Lung (tissue), 12 donors: ENCODE measurements around the gene PRSS8. TPM values are rescaled to one million over a fixed set of nuclear protein-coding genes. Genes with fewer than 3 reads are reported as not detected.
"Not testable (repeated sequence)": the region's sequence is repeated elsewhere in the genome, so short reads cannot be mapped to it uniquely, and the experiment has no call there.

Source experiments
- ATAC-seq: fragments of 200-7000 bp; cut with Tn5 transposase; one replicate; pipeline ENCODE4 v1.9.1; 2020; ENCODE audit warnings: moderate number of reproducible peaks; ENCODE audit not compliant: insufficient read depth, low FRiP score
- DNase-seq, 3 donors: peaks; one replicate each; pipeline ENCODE4 v3.0.0-alpha.2; 2013 to 2017
- H3K27ac ChIP-seq, 2 donors: one replicate each; pipeline ENCODE4 v1.5.1; 2013; ENCODE audit warnings: mild to moderate bottlenecking in 2 of 2, moderate library complexity in 2 of 2, control low read depth in 1 of 2, inconsistent platforms in 1 of 2, low read depth in 1 of 2, low read length in 1 of 2
- H3K27me3 ChIP-seq, 3 donors: one replicate each; pipeline ENCODE4 v1.5.1; 2013; ENCODE audit warnings: low read length in 2 of 3; ENCODE audit not compliant: control insufficient read depth in 3 of 3, insufficient read depth in 3 of 3
- H3K36me3 ChIP-seq, 4 donors: one replicate each; pipeline ENCODE4 v1.5.1; 2013; ENCODE audit warnings: low read length in 4 of 4, mild to moderate bottlenecking in 1 of 4, moderate library complexity in 1 of 4; ENCODE audit not compliant: control insufficient read depth in 4 of 4, insufficient read depth in 4 of 4
- H3K4me1 ChIP-seq, 5 donors: one replicate each; pipeline ENCODE4 v1.5.1; 2013; ENCODE audit warnings: low read length in 5 of 5, mild to moderate bottlenecking in 2 of 5, moderate library complexity in 1 of 5; ENCODE audit not compliant: control insufficient read depth in 5 of 5, insufficient read depth in 5 of 5
- H3K4me3 ChIP-seq: one replicate; pipeline ENCODE4 v1.5.1; 2013; ENCODE audit warnings: mild to moderate bottlenecking, control low read depth, moderate library complexity
- H3K9ac ChIP-seq, 2 donors: one replicate each; pipeline ENCODE4 v1.5.1; 2013; ENCODE audit warnings: low read length in 2 of 2, control low read depth in 1 of 2; ENCODE audit not compliant: insufficient read depth in 1 of 2
- H3K9me3 ChIP-seq, 4 donors: one replicate each; pipeline ENCODE4 v1.5.1; 2013; ENCODE audit warnings: low read length in 3 of 4, mild to moderate bottlenecking in 1 of 4, moderate library complexity in 1 of 4; ENCODE audit not compliant: control insufficient read depth in 4 of 4, insufficient read depth in 3 of 4
- CTCF ChIP-seq: IDR thresholded peaks from 2 replicates; pipeline ENCODE4 v1.5.1; 2012; ENCODE audit warnings: mild to moderate bottlenecking; ENCODE audit errors: control extremely low read depth, extremely low read depth
- WGBS, 2 donors: extraction: QIAGEN DNeasy Blood & Tissue Kit; methylation state at CpG; one replicate each; pipeline ENCODE4 v1.1.7; 2013; 5-methylcytosine and 5-hydroxymethylcytosine counted together
- polyA plus RNA-seq, 2 donors: library from polyadenylated mRNA; stranded (reverse); fragments of 200-250 nt; gene quantifications; one replicate each; pipeline ENCODE4 v1.2.1, GENCODE V29; 2013
- total RNA-seq, 2 donors: library from RNA; depleted of rRNA in 1 of 2; stranded (reverse); fragments of >200 nt in 1 of 2; gene quantifications; one replicate each; pipeline ENCODE4 v1.2.1, GENCODE V29; 2014 to 2021
- donor health status: control.
- donor health status: control.
- donor health status: Bipolar disorder and iron deficiency.
- donor health status: healthy.
- donor health status: DM: yes; HTN: yes; CAD: no.

PRSS8 gene
- total and polyA plus RNA-seq, 4 donors: 83.2 to 127 (median 89.8) TPM

- ATAC-seq (no peak), DNase-seq (no peak)
- no peaks in the 10 kb centered on the region for H3K9me3 ChIP-seq
- TF ChIP-seq CTCF: no peak
- no peak overlapping the region for H3K27ac ChIP-seq
- no peaks in the 10 kb centered on the region for H3K36me3 ChIP-seq
- no peak overlapping the region for H3K4me3 ChIP-seq
- no peaks in the 10 kb centered on the region for H3K4me1 ChIP-seq
- no peak overlapping the region for H3K9ac ChIP-seq
- H3K27me3 ChIP-seq: no peaks in the 10 kb centered on the region
- WGBS, 2 donors: 86 to 89% methylated on average over 8 of the region's 8 CpGs
Observed at GRCh38 chr16:31167315-31167714, 31.8 kb upstream of the PRSS8 start.

- 23 to 27% methylated on average over 8 of the region's 8 CpGs for WGBS, 2 donors
- H3K27me3 ChIP-seq: no peaks in the 10 kb centered on the region
- H3K4me3 ChIP-seq: no peak overlapping the region
- no peaks in the 10 kb centered on the region for H3K9me3 ChIP-seq
- no peak for ATAC-seq
- no peak overlapping the region for H3K9ac ChIP-seq
- TF ChIP-seq CTCF: no peak
- no peak for DNase-seq
- no peaks in the 10 kb centered on the region for H3K4me1 ChIP-seq
- no peaks in the 10 kb centered on the region for H3K36me3 ChIP-seq
- H3K27ac ChIP-seq: no peak overlapping the region
Observed at GRCh38 chr16:31157136-31157535, 21.6 kb upstream of the PRSS8 start.

- not testable (repeated sequence) for ATAC-seq, H3K9ac ChIP-seq, H3K27ac ChIP-seq, H3K36me3 ChIP-seq, H3K4me1 ChIP-seq, H3K9me3 ChIP-seq, H3K4me3 ChIP-seq, DNase-seq
- 49 to 73% methylated on average over 6 of the region's 6 CpGs for WGBS, 2 donors
- peaks cover 0 to 18% (median 15%) of the 10 kb centered on the region in 3 donors for H3K27me3 ChIP-seq
Observed at GRCh38 chr16:31150976-31151375, 15.4 kb upstream of the PRSS8 start.

GRCh38 chr16:31149894-31150890 is 14.7 kb upstream of the PRSS8 start, which contains the start of gene PRSS36:
Gene PRSS36 (minus strand): TSS chr16:31150066. CDS start chr16:31150035, 31 bp downstream.
- Histone ChIP-seq H3K27ac (no peak within 1 kb of the TSS), H3K4me1 (no peaks in the 10 kb centered on the region), H3K9ac (no peak within 1 kb of the TSS), H3K36me3 (no peaks in the 10 kb centered on the region), H3K27me3 (peaks cover 0 to 24% (median 15%) of the 10 kb centered on the region in 3 donors), H3K4me3 (no peak within 1 kb of the TSS), H3K9me3 (no peaks in the 10 kb centered on the region)
- 74 to 79% methylated on average over 10 to 11 of the region's 11 CpGs for WGBS, 2 donors
- ATAC-seq (no peak), DNase-seq (no peak)
- TF ChIP-seq CTCF: no peak
